HUDEP-2 (cell line): Measurements from ENCODE around the gene CSTF1.
A peak's percentile ranks its signal among the peaks of the same experiment; 100 is the strongest.
"Not testable (repeated sequence)": the region's sequence is repeated elsewhere in the genome, so short reads cannot be mapped to it uniquely, and the experiment has no call there.

Source experiments
- DNase-seq, 76 experiments: peaks; one replicate each; lab custom pipeline; 2025; ENCODE audit not compliant: unreplicated experiment in 76 of 76; lab: John Stamatoyannopoulos, UW

Gene CSTF1

DNA sequence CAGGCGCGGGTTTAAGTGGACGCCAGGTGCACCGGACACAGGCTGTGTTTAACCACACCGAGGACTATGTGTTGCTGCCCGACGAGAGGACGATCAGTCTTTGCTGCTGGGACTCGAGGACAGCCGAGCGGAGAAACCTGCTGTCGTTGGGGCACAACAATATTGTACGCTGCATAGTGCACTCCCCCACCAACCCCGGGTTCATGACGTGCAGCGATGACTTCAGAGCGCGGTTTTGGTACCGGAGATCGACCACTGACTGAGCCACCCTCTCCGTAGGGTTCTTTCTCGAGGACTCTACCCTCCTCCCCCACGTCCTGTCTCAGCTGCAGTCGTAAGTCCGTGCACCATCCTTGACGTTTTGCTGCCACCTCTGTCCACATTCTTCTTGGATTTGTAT lies 11.0 kb downstream of the CSTF1 start:
- DNase-seq = no peak

DNA sequence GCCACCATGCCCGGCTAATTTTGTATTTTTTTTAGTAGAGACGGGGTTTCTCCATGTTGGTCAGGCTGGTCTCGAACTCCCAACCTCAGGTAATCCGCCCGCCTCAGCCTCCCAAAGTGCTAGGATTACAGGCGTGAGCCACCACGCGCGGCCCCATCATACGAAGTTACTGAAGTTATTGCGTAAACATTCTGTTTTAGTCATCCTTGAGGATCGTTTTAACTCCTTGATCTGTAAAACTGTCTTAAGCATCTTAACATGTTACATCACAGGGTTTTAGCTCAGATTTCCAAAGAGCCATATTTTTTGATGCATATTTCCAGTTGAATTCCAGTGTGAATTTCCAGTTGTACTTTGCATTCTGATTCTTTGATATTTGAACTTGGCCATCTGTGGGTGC lies 12.9 kb downstream of the CSTF1 start:
- DNase-seq = not testable (repeated sequence)

DNA sequence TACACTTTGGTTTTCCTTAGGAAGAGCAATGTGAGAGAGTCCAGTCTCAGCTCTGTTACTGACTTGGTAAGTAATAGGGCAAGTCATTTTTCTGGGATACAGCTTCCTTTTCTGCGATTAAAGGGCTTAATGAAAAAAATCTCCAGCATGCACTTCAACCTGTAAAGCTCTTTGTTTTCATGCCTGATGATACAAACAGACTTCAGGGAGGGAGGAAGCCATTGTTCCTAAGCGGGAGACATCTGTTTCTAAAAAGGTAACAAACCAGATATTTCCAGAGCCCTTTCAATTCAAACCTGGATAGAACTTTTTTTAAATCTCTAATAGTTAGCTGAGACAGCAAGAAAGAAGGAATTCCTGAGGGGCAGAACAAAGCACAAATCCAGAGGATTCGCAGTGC lies 14.5 kb downstream of the CSTF1 start:
- DNase-seq = no peak

DNA sequence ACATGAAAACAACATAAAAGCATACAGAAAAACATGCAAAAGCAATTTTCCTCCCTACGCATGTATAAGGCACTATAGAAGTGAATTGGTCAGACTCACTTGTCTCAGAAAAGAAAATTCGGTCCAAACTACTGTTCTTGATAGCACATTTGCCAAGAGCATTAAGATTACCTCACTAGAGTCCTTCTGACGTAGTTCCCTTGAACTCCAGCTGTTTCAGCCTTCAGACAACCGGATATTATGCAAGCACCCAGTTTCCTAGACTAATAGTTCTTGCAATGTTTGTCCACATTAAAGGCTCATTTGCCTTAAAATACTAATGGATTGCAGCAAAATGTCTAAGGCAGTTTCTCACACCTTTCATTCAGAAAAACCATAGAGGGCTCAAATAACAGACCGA lies 17.1 kb downstream of the CSTF1 start:
- DNase-seq = no peak

DNA sequence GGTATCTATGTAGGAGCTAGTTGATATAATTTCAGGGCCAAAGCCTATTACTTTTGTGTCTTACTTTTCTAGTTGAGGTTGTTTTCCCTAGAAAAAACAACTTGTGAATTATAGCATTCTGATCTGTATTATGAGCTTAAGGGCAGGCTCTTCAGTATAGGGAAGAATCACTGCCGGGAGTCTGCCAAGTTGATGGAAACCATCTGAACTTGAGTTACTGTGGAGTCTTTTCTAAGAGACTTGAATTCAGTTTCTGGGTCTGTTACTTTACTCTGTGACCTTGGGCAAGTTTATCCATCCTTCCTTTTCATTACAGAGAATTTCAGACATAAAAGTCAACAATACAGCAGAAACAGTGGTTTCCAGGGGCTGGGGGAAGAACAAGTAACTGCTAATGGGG lies 17.5 kb downstream of the CSTF1 start:
- no peak for DNase-seq

DNA sequence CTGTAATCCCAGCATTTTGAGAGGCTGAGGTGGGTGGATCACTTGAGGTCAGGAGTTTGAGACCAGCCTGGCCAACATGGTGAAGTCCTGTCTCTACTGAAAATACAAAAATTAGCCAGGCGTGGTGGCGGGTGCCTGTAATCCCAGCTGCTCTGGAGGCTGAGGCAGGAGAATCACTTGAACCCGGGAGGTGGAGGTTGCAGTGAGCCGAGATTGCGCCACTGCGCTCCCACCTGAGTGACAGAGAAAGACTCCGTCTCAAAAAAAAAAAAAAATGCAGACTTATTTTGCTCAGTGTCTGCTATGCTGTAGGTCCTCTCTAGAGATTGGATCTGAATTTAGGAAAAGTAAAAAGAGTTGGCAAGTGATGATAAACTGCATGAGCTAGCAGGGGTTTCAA lies 18.8 kb downstream of the CSTF1 start:
- DNase-seq = not testable (repeated sequence)

DNA sequence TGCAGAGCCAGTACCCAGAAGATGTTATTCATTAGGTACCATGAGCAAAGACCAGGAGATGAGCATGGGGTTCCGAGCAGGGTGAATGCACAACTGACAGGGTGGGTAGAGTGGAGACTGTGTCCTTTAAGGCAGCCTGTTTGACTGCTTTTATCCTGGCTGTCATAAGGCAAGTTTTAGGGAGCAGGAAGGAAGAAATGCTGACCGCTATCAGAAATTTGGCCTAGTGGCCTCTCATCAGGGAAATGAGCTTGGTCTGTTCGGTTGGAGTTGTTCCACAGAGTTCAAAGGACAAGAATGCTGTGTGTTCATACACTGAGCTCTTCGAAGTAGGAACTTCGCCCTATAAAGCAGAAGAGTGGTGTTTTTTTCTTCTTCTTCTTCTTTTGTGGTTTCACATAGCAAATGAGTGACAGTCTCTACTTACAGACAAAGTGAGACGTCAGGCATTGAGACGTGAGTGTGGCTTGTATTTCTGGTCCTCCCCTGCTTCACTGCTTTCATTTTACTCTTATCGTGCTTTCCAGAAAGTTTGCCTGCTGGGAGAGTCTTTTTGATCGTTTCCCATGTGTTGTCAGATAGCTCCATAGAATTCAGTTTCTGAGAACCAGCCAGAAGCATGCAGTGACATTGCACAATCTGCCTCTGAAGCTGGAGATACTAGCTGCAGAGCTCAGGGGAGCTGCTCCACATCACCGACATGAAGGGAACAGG lies 19.5 kb downstream of the CSTF1 start, which contains the start of gene CASS4:
CASS4 (plus strand) TSS at position 502 of the 714 bp plus-strand sequence; CDS start at position 701, 199 bp downstream.
- DNase-seq = peak in 72 of 76 experiments; percentile 15 to 92 (median 62)

DNA sequence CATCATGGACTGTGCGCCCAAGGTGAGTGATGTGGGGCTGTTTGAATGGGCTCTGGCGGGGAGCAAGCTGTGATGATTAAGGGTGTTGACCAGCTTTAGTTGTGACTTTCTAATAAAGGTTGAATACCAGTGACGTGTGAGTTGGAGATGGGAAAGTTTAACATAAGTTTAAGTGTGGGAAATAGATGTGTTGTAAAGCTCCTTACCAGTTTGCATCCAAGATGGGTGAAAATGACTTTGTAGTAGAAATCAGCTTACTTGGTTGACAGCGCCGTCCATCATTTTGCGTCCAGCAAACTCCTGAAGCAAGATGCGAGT lies 20.0 kb downstream of the CSTF1 start:
- peak in 1 of 76 experiments; percentile 25 for DNase-seq

DNA sequence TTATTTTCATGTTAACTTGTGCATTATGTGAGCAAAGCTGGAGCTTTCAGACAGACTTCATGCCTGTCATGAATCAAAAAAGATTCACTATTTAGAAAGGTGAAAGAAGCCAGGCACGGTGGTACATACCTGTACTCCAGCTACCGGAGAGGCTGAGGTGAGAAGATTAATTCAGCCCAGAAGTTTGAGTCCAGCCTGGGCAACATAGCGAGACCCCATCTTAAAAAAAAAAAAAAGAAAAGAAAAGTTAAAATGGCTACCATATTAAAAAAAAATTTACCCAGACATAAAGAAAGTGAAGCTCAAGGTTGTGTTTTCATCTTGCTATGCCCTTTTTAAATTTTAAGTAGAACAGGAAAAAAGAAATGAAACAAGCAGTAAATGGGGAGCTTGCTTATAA lies 20.5 kb downstream of the CSTF1 start:
- DNase-seq = no peak

DNA sequence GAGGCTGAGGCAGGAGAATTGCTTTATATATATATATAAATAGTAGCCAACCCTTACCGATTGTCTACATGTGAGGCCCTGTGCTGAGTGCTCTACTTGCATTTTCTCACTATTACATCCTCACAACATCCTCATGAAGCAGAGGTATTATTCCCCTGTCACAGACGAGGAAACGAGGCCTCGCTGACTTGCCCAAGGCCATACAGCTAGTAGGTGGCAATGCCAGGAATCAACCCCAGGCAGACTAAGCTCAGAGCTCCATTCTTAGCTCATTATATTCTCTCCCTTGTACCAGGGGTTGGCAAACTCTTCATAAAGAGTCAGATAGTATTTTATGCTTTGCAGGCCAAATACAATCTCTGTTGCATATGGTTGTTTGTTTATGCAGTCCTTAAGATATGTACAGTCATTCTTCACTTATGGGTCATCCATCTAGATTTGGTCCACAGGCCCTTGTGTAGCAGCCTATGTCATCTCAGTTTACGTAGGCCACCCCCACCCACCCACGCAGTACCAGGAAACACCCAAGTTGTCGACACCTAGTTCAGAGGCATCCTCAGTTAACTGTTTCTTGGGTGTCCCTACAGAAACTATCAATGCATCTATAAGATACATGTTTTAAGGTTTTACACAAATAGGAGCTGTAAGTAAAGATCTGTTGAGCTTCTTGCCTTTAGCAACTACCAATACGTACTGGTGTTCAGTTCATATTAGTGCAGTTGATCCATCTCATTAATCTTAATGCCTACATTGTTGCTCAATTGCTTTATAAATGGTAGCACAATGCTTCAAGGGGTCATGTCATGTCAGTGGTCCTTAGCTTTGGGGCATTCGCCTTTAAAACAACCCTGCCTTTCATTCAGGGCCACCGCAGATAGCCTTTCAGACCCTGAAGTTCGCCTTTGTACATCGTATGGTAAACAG lies 22.7 kb downstream of the CSTF1 start:
- DNase-seq = peak in 1 of 76 experiments; percentile 20

DNA sequence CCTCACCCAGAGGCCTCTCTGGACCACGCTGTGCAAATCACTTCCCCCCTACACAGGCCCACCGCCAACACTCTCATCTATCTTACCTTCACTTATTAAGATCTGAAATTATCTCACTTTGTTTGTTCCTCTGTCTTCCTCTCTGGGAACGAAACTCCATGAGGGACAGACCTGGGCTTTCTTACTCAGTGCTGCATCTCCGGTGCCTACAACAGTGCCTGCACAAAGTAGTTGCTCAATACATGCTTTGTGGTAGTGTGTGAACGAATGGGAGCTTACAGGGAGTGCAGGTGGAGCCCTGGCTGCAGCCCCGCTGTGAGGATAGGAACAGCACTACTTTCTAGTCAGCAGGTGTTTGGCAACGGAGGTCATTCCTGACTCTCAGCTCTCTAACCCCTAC lies 25.0 kb downstream of the CSTF1 start:
- no peak for DNase-seq

DNA sequence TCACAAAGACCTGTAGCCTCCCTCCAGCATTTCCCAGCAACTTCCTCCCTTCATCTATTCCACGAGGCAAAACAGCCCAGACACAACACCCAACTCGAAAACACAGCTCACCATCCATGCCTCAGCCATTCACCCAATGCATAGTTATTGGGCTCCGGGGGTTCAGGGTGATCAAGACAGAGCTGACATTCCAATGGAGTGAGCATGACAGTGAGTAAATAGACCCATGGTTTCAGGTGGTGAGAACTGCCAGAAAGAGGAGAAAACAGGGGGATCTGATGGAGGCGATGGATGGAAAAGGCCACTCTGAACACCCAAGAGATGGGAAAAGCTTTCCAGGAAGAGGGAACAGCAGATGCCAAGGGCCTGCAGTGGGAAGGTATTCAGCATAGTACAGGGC lies 25.5 kb downstream of the CSTF1 start:
- DNase-seq = no peak

DNA sequence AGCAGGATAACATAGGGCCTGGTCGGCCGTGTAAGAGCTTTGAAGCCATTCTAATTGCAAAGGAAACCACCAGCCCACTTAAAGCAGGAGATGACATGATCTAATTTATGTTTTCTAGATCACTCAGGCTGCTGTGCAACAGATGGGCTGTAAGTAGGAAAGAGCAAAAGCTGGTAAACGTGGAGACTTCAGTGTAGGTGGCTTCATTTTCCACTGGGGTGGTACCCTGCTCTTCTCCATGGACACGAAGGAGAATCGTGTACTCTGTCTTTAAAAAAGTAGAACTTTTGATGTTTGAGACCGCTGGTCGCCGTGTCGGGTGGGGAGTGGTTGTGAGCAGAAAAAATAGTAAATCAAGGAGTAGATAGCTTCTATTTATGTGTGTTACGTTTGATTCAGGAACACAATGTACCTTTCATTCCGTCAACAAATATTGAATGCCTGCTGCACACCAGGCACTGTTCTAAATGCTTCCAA lies 26.0 kb downstream of the CSTF1 start:
- DNase-seq = no peak

DNA sequence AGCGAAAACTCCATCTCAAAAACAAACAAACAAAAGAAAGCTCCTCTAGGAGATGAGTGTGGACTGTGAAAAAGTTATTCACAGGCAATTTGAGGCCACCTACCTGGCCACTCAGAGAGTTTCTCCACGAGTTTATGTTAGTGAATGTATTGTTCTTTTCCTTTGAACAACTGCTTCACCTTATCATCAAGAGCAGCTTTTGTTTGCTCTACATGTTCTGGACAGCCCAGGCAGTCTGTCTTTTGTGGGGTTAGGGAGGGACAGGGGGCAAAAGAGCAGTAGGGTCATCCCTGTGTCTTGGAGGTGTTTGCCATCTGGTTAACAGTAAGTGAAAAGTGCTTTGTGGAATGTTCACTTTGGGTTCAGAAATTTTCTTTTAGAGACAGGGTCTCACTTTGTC lies 27.6 kb downstream of the CSTF1 start:
- no peak for DNase-seq

DNA sequence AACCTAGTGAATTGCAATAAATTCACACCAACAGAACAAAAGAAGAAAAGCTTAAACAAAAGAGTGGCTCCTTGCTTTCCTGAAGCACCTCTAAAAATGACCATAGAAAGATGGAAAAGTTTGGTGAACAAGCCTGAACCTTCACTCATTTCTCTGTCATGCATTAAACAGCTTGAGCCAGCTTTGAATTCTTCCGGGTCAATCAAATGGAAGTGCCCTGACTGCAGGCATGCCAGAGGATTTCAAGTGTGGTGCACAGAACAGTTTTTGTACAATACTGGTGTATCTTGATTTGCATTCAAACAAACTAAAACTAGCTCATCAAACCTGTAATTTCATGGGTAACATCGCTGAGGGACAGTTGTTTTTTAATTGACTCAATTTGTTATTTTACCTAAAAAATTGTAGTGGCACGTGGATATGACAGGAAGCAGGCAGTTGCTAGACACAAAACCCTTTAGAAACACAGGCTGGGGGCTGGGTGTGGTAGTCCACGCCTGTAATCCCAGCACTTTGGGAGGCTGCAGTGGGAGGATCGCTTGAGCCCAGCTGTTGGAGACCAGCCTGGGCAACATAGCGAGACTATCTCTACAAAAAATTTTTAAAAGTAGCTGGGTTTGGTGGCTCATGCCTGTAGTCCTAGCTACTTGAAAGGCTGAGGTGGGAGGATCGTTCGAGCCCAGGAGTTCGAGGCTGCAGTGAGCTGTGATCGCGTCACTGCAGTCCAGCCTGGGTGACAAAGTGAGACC lies 28.7 kb downstream of the CSTF1 start:
- no peak for DNase-seq

DNA sequence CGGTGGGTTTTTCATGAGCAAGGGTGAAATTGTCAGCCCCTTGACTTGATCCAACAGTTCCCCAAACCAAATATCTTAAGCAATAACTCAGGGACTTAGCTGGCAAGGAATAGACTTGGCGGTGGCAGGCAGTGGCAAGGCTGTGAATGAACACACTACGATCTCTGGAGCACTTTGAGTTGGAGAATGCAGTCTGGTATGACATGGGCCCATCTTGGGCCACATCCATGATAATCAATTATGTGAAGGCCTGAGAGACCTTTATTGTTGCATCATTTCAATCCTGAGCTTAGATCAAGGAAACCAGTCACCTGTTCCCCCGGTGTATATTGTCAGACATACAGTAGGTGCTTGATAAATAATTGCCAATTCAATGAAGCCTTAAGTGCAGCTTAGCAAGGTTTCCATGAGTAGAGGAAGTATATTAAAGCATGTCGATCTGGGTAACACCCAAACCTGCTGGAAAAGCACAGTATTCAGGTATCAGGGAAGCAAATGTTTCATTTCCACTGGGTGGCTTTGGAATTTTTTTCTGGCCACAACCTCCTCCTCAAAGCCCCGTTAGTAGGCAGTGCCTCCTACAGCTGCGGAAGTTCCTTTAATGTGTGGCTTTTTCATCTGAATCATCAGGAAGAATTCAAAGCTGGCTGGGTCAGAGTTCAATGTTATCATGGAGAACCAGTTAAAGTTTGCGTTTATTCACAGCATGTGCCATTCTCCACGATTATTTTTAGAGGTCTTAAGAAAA lies 29.8 kb downstream of the CSTF1 start:
- no peak for DNase-seq

DNA sequence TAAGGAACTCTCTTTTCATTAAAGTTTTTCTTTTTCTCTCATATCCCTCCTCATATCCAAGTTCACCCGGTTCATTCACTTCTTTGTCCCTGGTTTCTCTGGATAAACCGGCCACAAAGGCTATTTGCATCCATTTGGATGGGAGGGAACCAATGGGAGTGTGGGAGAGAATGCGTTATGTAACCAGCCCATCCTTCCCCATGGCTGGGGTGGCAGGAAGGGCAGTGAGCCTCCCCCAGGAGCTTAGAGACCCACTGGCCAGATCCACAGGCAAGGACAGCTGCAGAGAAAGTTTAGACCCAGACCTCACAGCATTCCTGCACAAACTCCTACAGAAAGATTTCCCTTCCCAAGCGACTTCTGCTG lies 30.4 kb downstream of the CSTF1 start:
- DNase-seq = no peak

DNA sequence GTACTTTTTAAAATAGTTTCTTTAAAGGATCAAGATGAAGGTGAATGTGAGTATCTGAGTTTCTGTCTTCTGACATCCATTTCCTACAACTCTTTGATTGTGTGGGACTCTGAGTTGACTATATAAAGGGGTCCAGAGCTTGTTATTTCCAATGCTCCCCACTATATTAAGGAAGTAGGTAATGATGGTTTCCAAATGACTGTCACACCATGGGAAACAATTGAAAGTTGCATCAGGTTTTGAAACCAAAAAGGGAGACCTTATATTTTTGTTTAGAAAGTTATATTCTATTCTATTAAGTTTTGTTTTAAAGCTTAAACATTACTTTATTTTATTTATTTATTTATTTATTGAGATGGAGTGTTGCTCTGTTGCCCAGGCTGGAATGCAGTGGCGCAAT lies 30.8 kb downstream of the CSTF1 start:
- no peak for DNase-seq

DNA sequence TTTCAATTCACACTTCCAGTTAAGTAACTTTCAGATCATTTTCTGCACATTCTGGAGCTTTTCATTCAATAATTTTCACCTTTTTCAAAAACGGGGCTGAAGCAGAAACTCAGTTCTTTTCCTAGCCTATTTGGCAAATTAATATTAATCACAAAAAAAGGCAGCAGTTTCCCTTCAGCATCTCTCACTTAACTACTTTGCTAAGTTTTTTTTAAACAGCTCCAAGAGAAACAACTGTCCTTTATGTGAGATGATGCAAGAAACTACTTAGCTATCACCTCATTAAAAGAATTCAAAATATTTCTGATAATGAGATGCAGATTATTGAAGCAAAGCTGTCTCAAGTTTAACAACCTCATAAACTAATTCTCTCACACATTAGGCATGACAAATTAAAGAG lies 31.4 kb downstream of the CSTF1 start:
- DNase-seq = no peak

DNA sequence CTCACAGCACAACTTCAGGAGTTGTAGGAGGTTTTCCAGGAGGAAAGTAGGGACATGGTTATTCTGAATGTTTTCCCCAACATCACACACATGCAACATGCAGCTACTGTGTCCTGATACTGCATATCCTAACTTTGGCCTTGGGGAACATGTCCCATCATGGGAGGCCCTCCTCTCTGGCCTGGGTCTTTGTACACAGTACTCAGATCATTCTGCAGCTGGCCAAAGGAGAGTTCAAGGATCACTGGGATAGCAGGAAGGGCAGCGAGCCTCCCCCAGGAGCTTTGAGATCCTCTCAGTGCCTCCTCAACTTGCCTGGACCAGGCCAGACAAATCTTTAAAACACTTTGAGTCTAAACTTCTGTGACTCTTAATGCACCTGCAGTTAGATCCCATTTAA lies 32.5 kb downstream of the CSTF1 start:
- no peak for DNase-seq

DNA sequence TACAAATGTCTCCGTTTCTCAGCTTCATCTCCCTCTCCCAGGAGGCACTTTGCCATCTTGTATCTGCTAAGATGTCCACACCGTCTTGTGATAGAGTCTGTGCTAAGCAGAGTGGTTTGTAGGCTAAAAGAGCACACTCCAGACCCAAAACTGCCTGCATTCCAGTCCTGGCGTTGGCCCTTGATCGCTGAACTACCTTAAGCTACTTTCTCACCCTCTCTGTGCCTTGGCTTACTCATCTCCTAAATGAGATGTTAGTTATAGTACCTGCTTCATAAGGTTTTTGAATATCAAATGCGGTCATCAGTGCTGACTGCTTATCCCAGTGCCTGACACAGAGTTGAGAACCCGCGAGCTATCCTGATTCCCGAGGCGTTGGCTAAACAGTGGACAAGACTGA lies 33.6 kb downstream of the CSTF1 start:
- DNase-seq = no peak
